MM.1S (cell line): ENCODE measurements around the gene CDC27.

Experiments
- EZH2 ChIP-seq: fragments of 300-600 bp; sonication (generic); optimal IDR thresholded peaks from 2 replicates; pipeline ENCODE3; 2017; ENCODE audit warnings: low read depth, mild to moderate bottlenecking, antibody characterized with exemption, low read length, mixed read lengths
- TF ChIP-seq, protein P1 (sequence below): fragments of 300-600 bp; sonication (generic); IDR thresholded peaks from 2 replicates; pipeline ENCODE4 v1.5.1; 2016; ENCODE audit warnings: antibody characterized with exemption, low read length, mixed read lengths

DNA sequence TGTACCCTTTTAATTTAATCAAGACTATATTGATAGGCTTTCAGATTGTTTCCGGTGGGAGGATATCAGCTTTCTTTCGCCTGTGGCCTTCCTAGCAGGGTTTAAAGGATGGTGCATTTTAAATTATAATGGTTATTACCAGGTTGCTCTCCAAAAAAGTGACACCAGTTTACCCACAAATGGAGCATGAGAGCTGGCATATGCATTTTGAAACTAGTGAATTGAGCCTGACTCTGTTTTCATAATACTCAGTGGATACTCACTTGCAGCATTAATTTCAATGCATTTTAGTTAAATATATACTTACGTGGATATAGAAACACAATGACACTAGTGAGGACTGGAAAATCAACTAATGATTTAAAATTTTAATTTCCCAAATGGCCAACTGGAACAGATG is 25.8 kb upstream of the CDC27 start:
- TF ChIP-seq, protein P1, sequence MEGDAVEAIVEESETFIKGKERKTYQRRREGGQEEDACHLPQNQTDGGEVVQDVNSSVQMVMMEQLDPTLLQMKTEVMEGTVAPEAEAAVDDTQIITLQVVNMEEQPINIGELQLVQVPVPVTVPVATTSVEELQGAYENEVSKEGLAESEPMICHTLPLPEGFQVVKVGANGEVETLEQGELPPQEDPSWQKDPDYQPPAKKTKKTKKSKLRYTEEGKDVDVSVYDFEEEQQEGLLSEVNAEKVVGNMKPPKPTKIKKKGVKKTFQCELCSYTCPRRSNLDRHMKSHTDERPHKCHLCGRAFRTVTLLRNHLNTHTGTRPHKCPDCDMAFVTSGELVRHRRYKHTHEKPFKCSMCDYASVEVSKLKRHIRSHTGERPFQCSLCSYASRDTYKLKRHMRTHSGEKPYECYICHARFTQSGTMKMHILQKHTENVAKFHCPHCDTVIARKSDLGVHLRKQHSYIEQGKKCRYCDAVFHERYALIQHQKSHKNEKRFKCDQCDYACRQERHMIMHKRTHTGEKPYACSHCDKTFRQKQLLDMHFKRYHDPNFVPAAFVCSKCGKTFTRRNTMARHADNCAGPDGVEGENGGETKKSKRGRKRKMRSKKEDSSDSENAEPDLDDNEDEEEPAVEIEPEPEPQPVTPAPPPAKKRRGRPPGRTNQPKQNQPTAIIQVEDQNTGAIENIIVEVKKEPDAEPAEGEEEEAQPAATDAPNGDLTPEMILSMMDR, result no peak
- TF ChIP-seq EZH2, result no peak
